Motor neuron (in vitro differentiated cells): ENCODE data around the gene ABR. TPM values are rescaled to one million over a fixed set of nuclear protein-coding genes. Genes with fewer than 3 reads are reported as not detected.
"Not testable (repeated sequence)": the region's sequence is repeated elsewhere in the genome, so short reads cannot be mapped to it uniquely, and the experiment has no call there.

ENCODE experiments used
- ATAC-seq, 8 experiments: fragments of 200-7000 bp; cut with Tn5 transposase; replicated peaks in 6 of 8; 2 replicates each; pipeline ENCODE4 v1.8.0; 2021; ENCODE audit warnings: mild to moderate bottlenecking in 8 of 8, moderate library complexity in 8 of 8
- H3K27ac ChIP-seq, 2 donors: fragments of 250-450 bp; sonication (Bioruptor Pico); 2 replicates each; pipeline ENCODE4 v1.9.0; 2021; ENCODE audit warnings: antibody characterized with exemption in 2 of 2, mild to moderate bottlenecking in 2 of 2, moderate library complexity in 1 of 2
- H3K4me1 ChIP-seq, 2 donors: fragments of 250-450 bp; sonication (Bioruptor Pico); replicated peaks in 1 of 2; 2 replicates each; pipeline ENCODE4 v1.6.1; 2021; ENCODE audit warnings: antibody characterized with exemption in 2 of 2, mild to moderate bottlenecking in 2 of 2, moderate library complexity in 1 of 2
- H3K4me3 ChIP-seq, 5 donors: fragments of 250-450 bp; sonication (Bioruptor Pico); 2 replicates each; pipeline ENCODE4 v1.9.0; 2021; ENCODE audit warnings: antibody characterized with exemption in 5 of 5, mild to moderate bottlenecking in 5 of 5, moderate library complexity in 4 of 5
- WGBS, 10 experiments: fragments of 450-650 bp; shearing (Covaris generic); methylation state at CpG; one replicate each; pipeline ENCODE4 v1.0.0; 2022; 5-methylcytosine and 5-hydroxymethylcytosine counted together
- in situ Hi-C, 9 experiments: fragments of 400-800 bp; cut with MboI; loops; one replicate each; pipeline ENCODE4 v1.15.0; 2021; ENCODE audit warnings: low sequenced_read_pairs in 9 of 9, low pct_unique_long_range_greater_than_20kb in 2 of 9; ENCODE audit not compliant: unreplicated experiment in 9 of 9
- total RNA-seq, 8 experiments: library from RNA; unstranded; fragments of 300-600 nt; gene quantifications; 2 replicates each; pipeline versions ENCODE4 v1.2.3 to v1.2.4, GENCODE V29; 2022

ABR gene
- total RNA-seq, 8 experiments from 2014 or later = 21.4 to 87.4 (median 33.1) TPM

DNA sequence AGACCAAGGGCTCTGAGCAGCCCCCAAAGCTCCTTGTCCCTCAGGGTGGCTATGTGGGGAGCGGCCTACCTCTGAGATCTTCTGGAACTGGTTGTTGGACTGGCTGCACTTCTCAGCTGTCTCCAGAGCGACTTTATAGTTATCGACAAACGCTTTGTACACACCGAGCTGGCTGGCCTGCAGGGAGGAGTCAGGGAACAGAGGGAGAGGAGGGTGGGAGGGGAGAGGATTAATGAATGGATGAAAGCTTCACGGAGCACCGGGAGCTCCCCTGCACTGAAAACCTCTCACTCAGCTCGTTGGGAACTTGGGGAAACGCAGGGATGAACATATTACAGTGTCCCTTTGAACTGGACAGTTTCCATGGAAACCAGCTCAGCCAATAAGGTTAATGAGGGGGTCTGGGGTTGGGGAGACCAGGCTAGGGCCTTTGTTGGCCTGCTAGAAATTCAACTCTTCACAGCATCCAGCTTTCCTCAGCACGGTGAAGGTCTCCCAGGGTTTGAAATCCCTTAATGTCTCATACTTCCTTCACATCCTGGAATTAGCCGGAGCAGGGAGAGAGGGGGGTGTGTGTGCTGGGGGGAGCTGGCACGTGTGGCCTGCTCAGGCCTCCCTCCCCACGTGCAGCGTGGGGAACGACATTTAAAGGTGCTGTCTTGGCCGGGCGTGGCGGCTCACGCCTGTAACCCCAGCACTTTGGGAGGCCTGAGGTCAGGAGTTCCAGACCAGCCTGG lies 96.2 kb downstream of the ABR start:
- H3K27ac ChIP-seq = peak overlapping the region; percentile 58 to 83
- peaks cover 32 to 34% of the 10 kb centered on the region in 2 donors for H3K4me1 ChIP-seq
- WGBS, 10 experiments = 0 to 89% (median 45%) methylated on average over 1 to 8 of the region's 19 CpGs; no CpG with 5 or more reads in 2 of the 10 experiments
- in situ Hi-C loops = no loop called here
- ATAC-seq = peak in 5 of 8 experiments; percentile 28 to 61 (median 47)
- H3K4me3 ChIP-seq = no peak overlapping the region

DNA sequence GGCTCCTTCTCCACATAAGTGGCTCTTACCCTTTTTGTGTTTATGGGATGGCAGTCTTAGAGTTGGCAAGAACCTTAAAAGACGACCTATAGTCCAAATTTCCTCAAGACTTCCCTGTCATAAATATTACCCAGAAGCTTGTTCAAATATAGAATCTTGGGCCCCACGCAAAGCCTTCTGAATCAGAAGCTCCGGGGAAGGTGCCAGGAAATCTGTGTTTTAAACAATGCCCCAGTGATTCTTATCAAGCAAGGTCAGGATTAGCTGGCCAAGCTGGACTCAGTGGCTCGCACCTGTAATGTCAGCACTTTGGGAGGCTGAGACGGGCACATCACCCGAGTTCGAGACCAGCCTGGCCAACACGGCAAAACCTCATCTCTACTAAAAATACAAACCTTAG lies 97.2 kb downstream of the ABR start:
- 0 to 100% (median 95%) methylated on average over 1 to 4 of the region's 8 CpGs; no CpG with 5 or more reads in 3 of the 10 experiments for WGBS, 10 experiments
- peaks cover 36% of the 10 kb centered on the region in 2 donors for H3K4me1 ChIP-seq
- no peak for ATAC-seq
- H3K4me3 ChIP-seq = no peak overlapping the region
- in situ Hi-C loops = no loop called here
- H3K27ac ChIP-seq = no peak overlapping the region

DNA sequence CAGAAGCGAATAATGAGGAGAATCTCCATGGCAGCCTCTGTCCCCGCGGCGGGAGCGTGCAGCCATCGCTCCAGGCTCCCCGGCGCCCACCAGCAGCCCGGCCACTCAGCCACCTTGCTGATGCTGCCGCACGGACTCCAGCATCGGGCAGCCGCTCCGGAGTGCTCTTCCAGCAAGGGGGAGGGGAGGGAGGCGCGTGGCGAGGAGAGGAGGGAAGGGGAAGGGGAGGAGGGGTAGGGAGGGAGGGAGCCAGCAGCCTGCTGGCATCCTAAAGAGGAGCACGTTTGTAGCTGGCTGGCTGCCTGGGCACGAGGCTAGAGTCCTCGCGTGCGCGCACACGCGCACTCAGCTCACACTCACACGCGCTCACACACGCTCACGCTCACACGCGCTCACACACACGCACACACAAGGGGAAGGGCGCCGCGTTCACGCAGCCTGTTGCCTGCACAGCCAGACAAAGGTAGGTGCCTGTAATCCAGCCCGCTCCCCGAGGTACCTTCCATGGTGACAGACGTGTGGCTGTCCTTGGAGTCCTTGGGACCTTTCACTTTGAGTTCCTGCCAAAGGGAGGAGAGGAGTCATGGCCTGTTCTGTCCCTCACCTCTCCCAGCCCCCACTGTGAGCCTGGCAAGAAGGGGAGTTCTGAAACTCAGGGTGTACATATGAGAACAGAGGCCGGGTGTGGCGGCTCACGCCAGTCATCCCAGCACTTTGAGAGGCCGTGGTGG lies 100.8 kb downstream of the ABR start:
- peak overlapping the region in 1 of 2 donors; percentile 7 for H3K27ac ChIP-seq
- in situ Hi-C loops = no loop called here
- peaks cover 24 to 27% of the 10 kb centered on the region in 2 donors for H3K4me1 ChIP-seq
- H3K4me3 ChIP-seq = peak overlapping the region in 1 of 5 donors; percentile 16
- WGBS, 10 experiments = 89 to 100% methylated on average over 1 to 3 of the region's 43 CpGs; no CpG with 5 or more reads in 8 of the 10 experiments
- ATAC-seq = peak in 5 of 8 experiments; percentile 51 to 75 (median 73)

DNA sequence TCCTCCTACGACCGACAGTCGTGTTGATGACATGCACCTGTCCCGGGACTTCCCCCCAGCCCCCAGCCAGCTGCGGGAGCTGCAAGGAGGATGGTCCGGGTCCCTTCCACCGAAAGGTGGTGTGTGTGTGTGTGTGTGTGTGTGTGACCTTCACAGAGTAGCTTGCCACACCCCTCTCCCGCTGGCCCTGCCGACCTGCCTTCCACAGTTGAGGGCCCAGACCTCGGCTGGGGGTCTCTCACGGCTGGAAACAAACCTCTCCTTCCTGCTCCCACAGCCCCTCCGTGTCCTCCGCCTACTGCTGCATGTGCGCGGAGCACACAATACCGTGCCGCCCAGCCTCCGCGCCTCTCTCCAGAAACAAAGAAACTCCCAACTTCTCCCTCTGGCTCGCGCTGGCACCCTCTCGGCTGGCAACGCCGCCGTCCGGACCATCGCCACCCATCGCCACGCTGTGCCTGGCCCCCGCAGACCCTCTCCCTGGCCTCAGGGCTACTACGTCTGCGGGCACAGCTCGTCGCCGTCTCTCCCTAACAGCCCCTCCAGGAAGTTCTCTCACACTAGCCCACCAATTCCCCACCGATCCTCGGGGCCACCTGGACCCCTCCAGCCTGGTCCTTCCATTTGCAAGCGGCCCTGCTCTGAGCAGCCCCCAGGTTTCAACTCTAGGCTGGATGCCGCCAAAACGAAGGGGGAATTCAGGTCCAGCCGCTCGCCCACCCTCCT lies 101.6 kb downstream of the ABR start:
- H3K27ac ChIP-seq = peak overlapping the region in 1 of 2 donors; percentile 7
- in situ Hi-C loops = no loop called here
- H3K4me3 ChIP-seq = peak overlapping the region in 1 of 5 donors; percentile 16
- peaks cover 19 to 21% of the 10 kb centered on the region in 2 donors for H3K4me1 ChIP-seq
- ATAC-seq = peak in 3 of 8 experiments; percentile 1 to 13 (median 5)
- WGBS, 10 experiments = 17 to 100% (median 46%) methylated on average over 1 to 15 of the region's 42 CpGs; no CpG with 5 or more reads in 4 of the 10 experiments

DNA sequence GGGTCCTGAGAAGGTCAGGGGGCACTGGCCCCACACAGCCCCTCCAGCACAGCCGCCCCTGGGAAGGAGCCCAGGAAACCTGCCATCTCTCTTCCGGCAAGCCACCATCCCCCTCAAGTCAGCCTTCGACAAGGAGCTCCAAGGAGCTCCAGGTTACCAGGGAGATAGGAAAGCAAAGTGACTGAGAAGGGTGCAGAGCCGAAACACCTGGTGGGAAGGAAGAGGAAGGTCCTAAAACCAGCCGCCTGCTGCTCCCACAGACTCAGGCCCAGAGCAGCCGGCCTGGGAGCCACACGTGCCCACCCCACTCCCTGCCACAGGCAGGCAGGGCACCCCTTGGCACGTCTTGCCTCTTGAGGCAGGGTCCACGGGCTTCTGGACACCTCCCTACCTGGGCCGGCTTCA lies 102.2 kb downstream of the ABR start:
- ATAC-seq = no peak
- H3K4me1 ChIP-seq = peaks cover 16 to 21% of the 10 kb centered on the region in 2 donors
- no peak overlapping the region for H3K27ac ChIP-seq
- no CpG with 5 or more reads among the region's 10 CpGs for WGBS, 10 experiments
- H3K4me3 ChIP-seq = no peak overlapping the region
- in situ Hi-C loops = no loop called here

DNA sequence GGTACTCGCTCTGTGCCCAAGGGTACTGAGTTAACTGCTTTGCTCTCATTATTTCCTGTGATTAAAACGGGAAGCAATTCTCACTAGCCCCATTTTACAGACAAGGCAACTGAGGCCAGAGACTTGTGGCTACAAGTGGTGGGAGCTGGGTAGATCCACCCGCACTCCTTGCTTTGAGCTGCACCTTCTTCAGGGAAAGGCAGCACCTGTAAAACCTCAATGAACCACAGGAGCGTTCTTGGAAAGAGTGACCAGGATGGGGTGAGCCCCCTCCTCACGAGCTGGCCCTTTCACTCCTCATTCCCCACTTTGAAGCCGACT lies 102.8 kb downstream of the ABR start:
- H3K27ac ChIP-seq = no peak overlapping the region
- no peak overlapping the region for H3K4me3 ChIP-seq
- H3K4me1 ChIP-seq = peaks cover 16 to 21% of the 10 kb centered on the region in 2 donors
- in situ Hi-C loops = no loop called here
- WGBS, 10 experiments = 90 to 100% (median 100%) methylated on average over 1 to 4 of the region's 6 CpGs; no CpG with 5 or more reads in 4 of the 10 experiments
- no peak for ATAC-seq

DNA sequence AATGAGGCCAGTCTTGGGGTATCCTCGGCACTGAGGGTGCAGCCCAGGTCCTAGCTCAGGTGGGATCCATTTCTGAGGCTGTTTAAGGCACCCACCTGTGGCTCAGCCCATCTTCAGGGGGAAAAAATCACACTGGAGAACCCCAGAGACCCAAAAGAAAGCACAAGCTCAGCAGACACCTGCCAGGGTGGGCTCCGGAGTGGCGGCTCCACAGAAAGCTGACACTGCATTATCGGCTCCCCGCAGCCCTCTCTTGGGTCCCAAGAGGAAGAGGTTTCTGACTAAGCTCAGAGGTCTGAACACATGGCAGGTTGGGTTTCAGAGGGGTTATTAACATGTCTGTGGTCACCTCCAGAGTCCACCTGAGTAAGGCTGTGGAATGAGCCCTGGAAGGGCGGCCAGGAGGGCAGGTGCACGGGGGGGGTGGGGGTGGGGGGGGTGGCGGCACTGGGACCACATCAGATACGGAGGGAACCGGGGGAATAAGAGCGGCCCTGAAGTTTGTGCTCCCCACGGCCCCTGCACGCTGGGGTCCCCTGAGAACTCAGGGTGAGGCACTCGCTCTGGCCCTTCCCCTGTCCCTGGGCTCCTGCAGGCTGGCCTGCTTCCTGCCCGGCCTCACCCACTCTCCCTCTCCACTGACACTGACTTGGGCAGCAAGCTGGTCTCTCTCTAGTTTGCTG lies 103.3 kb downstream of the ABR start:
- Histone ChIP-seq H3K27ac (no peak overlapping the region), H3K4me3 (no peak overlapping the region), H3K4me1 (peaks cover 16 to 21% of the 10 kb centered on the region in 2 donors)
- WGBS, 10 experiments = 75 to 100% (median 100%) methylated on average over 1 to 4 of the region's 15 CpGs; no CpG with 5 or more reads in 6 of the 10 experiments
- no peak for ATAC-seq
- in situ Hi-C loops = no loop called here

DNA sequence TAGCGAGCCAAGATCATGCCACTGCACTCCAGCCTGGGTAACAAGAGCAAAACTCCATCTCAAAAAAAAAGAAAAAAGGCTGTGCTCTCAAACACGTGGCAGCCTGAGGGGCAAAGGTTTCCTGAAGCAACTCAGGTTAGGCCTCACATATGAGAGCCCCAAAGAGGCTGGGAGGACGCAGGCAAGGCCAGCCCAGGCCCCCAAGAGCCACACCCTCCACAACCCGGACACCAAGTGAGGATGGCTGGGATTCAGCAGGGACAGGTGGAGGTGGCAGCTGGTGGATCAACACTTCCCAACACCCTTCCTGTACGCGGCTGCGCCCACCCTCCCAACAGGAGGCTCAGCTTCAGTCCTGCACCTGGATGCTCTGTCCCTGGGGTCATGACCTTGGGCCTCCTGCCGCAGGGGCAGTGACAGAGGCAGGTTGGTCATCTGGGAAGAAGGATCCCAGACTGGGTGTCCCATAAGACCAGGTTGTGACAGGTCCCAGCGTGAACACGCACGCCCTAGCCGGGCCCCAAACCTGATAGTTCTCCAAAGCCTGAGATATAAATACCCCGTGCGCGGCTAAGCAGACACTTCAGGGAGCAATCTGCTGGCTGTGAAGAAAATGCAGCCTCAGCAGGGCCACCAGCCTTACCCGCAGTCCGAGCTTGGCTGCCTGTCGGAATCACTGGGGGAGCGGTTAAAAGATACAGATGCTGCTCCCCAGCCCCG lies 104.7 kb downstream of the ABR start:
- 67 to 90% (median 75%) methylated on average over 2 to 8 of the region's 20 CpGs; no CpG with 5 or more reads in 3 of the 10 experiments for WGBS, 10 experiments
- Histone ChIP-seq H3K27ac (no peak overlapping the region), H3K4me3 (no peak overlapping the region), H3K4me1 (peaks cover 16 to 21% of the 10 kb centered on the region in 2 donors)
- in situ Hi-C loops = no loop called here
- no peak for ATAC-seq

DNA sequence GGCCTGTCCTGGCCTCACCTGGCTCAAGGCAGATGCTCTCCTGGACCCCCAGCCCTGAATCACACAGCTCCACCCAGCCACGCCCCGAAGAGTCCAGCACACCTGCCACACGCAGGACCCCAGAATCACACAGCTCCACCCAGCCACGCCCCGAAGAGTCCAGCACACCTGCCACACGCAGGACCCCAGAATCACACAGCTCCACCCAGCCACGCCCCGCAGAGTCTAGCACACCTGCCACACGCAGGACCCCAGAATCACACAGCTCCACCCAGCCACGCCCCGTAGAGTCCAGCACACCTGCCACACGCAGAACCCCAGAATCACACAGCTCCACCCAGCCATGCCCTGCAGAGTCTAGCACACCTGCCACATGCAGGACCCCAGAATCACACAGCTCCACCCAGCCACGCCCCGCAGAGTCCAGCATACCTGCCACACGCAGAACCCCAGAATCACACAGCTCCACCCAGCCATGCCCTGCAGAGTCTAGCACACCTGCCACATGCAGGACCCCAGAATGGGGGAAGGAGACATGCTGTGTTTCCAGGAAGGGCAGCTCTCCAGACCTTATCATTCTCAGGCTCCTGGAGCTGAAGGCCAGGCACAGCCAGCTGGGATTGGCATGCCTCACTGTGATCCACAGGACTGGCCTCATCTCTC lies 105.7 kb downstream of the ABR start:
- not testable (repeated sequence) for ATAC-seq

DNA sequence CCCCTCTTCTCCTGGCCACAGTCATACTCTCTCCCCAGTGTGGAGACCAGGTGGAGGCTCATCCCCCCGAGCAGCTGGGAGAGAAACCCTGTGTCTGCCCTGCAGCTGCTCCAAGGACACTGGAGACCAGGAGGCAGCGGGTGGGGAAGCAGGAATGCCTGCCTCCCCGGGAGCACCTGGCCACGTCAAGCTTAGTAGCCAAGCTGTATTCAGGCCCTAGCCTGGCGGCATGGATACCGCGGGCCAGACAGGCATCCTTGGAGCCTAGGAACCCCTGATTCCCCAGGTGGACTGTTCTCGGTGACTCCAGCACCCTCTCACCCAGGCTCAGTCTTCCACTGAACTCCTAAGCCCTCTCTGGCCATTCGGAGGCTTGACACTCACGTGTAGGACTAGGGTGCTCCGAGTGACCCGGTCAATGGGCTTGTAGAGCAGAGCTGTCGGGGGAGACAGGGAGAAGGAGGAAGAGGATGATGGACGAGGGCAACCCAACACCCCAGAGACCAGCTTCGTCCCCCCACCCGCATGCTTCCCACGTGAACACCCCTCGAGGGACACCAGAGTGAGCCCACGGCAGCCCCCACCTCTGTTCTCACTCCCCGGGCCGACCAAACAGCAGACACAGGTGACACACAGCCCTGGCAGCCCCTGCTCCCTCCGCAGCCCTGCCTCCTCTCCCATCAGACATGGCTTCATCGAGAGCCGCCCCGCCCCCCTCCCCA lies 106.4 kb downstream of the ABR start:
- ATAC-seq = peak in 3 of 8 experiments; percentile 9 to 13 (median 12)
- no peak overlapping the region for H3K4me3 ChIP-seq
- WGBS, 10 experiments = 80 to 90% (median 89%) methylated on average over 2 to 6 of the region's 25 CpGs; no CpG with 5 or more reads in 6 of the 10 experiments
- no peak overlapping the region for H3K27ac ChIP-seq
- in situ Hi-C loops = no loop called here
- H3K4me1 ChIP-seq = peaks cover 6 to 10% of the 10 kb centered on the region in 2 donors

More for the DNA sequence above, 105.7 kb downstream of the ABR start:
- H3K27ac ChIP-seq, in situ Hi-C loops, H3K4me3 ChIP-seq: not testable (repeated sequence)
- WGBS, 10 experiments = 80% methylated on average over 1 of the region's 15 CpGs; no CpG with 5 or more reads in 9 of the 10 experiments
- H3K4me1 ChIP-seq = peaks cover 13 to 17% of the 10 kb centered on the region in 2 donors

DNA sequence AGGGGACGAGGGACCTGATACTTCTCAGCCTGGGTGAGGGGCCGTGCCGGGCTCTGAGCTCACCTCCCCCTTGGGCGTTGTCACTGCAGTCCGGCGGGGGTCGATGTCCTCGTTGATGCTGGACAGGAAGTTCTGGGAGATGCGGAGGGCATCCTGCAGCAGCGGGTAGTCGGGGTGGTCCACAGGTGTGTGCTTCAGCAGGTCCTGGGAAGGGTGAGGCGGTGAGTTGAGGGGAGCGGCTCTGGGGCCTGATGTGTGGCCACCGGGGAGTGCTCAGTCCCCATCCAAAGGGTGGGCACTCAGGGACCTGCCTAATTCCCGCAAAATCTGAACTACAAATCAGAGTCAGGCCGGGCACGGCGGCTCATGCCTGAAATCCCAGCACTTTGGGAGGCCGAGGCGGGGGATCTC lies 107.2 kb downstream of the ABR start:
- ATAC-seq = no peak
- Histone ChIP-seq H3K27ac (no peak overlapping the region), H3K4me3 (no peak overlapping the region), H3K4me1 (peaks cover 0 to 2% of the 10 kb centered on the region in 2 donors)
- in situ Hi-C loops = no loop called here
- no CpG with 5 or more reads among the region's 20 CpGs for WGBS, 10 experiments
